T-cell (primary cell): Measurements from ENCODE around the gene STARD4. TPM values are rescaled to one million over a fixed set of nuclear protein-coding genes. Genes with fewer than 3 reads are reported as not detected.

ENCODE experiments used
- ATAC-seq, 4 experiments: fragments of 200-7000 bp in 3 of 4; fragments of 150-1000 bp in 1 of 4; cut with Tn5 transposase; replicated peaks in 1 of 4; 1 replicate in 3 of 4; 2 replicates in 1 of 4; pipeline ENCODE4 v1.10.0; 2021; ENCODE audit warnings: moderate library complexity in 3 of 4, mild to moderate bottlenecking in 2 of 4, moderate number of reproducible peaks in 1 of 4
- CTCF ChIA-PET, 2 donors: fragments of 300-600 bp; sonication (Branson Sonifier 250); formaldehyde crosslinking; loops; one replicate each; lab custom pipeline; 2022; ENCODE audit warnings: antibody characterized with exemption in 2 of 2; lab: Charles Lee
- POLR2A ChIA-PET, 2 donors: fragments of 300-600 bp; sonication (Branson Sonifier 250); formaldehyde crosslinking; loops; one replicate each; lab custom pipeline; 2022; ENCODE audit warnings: antibody characterized with exemption in 2 of 2; lab: Charles Lee
- DNase-seq, 35 experiments: peaks; one replicate each; pipeline versions ENCODE4 v3.0.0 to v3.0.0-alpha.2; 2013 to 2023
- H3K27ac ChIP-seq: one replicate; pipeline ENCODE4 v1.5.1; 2013; ENCODE audit warnings: low read length
- H3K27me3 ChIP-seq, 2 experiments: replicated peaks in 1 of 2; 1 replicate in 1 of 2; 2 replicates in 1 of 2; pipeline versions ENCODE4 v1.6.1 to v1.7.0; 2013; ENCODE audit warnings: low read length in 1 of 2, mixed read lengths in 1 of 2; ENCODE audit not compliant: control insufficient read depth in 2 of 2, insufficient read depth in 2 of 2; ENCODE audit errors: extremely low read depth in 1 of 2
- H3K36me3 ChIP-seq, 2 donors: 1 replicate in 1 of 2; 2 replicates in 1 of 2; pipeline versions ENCODE4 v1.6.1 to v1.7.0; 2013; ENCODE audit warnings: low read length in 1 of 2; ENCODE audit not compliant: control insufficient read depth in 2 of 2, insufficient read depth in 1 of 2; ENCODE audit errors: extremely low read depth in 1 of 2
- H3K4me1 ChIP-seq, 2 experiments: 1 replicate in 1 of 2; 2 replicates in 1 of 2; pipeline versions ENCODE4 v1.6.1 to v1.7.0; 2013; ENCODE audit warnings: low read length in 2 of 2, mixed read lengths in 1 of 2; ENCODE audit not compliant: insufficient read depth in 2 of 2, control insufficient read depth in 1 of 2; ENCODE audit errors: extremely low read depth in 1 of 2
- H3K4me3 ChIP-seq, 2 donors: 1 replicate in 1 of 2; 2 replicates in 1 of 2; pipeline versions ENCODE4 v1.5.1 to v1.7.0; 2013; ENCODE audit warnings: mild to moderate bottlenecking in 2 of 2, low read length in 1 of 2, moderate library complexity in 1 of 2; ENCODE audit not compliant: control insufficient read depth in 1 of 2; ENCODE audit errors: extremely low read depth in 1 of 2
- H3K9me3 ChIP-seq: 2 replicates; pipeline ENCODE4 v1.7.0; 2013
- H3K27ac Mint-ChIP-seq, 2 donors: one replicate each; pipeline ENCODE4 v1.8.0; 2020 to 2021; ENCODE audit warnings: mild to moderate bottlenecking in 2 of 2, mixed read lengths in 2 of 2
- H3K27me3 Mint-ChIP-seq, 2 donors: one replicate each; pipeline ENCODE4 v1.8.0; 2021 to 2022; ENCODE audit warnings: mixed read lengths in 2 of 2
- H3K36me3 Mint-ChIP-seq: one replicate; pipeline ENCODE4 v1.8.0; 2021; ENCODE audit warnings: mixed read lengths
- H3K4me1 Mint-ChIP-seq, 3 donors: one replicate each; pipeline ENCODE4 v1.8.0; 2020 to 2022; ENCODE audit warnings: mixed read lengths in 3 of 3, mild to moderate bottlenecking in 1 of 3
- H3K4me3 Mint-ChIP-seq, 3 donors: one replicate each; pipeline ENCODE4 v1.8.0; 2020 to 2022; ENCODE audit warnings: mild to moderate bottlenecking in 3 of 3, mixed read lengths in 3 of 3, moderate library complexity in 3 of 3
- H3K9me3 Mint-ChIP-seq, 3 donors: one replicate each; pipeline ENCODE4 v1.8.0; 2020 to 2022; ENCODE audit warnings: mixed read lengths in 3 of 3
- WGBS: methylation state at CpG from one replicate; pipeline ENCODE4 v1.1.5; 2013; ENCODE audit warnings: missing lambda C conversion rate; ENCODE audit not compliant: insufficient coverage; 5-methylcytosine and 5-hydroxymethylcytosine counted together
- total RNA-seq, 35 experiments: library from RNA in 6 of 35; stranded (reverse) in 6 of 35; fragments of 120-200 nt in 1 of 35; gene quantifications; one replicate each; pipeline versions ENCODE4 v1.2.1 to v1.2.4 and lab custom pipeline; 2013 to 2026

The STARD4 gene
- total RNA-seq, 5 donors from 2014 or later (not counting 1 experiment from before 2014, with no cell fraction given) = 10.2 to 16.5 (median 12.0) TPM

DNA sequence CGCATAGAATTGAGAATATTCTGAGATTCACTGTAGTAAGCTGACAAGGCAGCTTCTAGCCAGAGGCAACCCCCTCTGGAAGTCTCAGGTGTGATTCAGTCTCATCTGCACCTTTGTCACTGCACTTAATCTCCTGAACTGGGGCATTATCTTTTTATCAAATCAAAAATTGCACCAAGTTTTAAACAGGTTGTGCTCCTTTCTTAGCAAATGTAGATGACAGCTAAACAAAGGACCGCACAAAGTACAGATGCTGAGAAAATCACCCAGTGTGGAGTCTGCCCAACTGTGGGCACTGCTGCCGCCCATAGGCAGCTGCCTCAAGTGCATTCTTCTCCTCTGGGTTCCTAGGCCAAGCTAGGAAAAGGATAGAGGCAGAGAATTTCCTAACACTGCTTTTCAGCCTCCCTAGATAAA lies 51.1 kb downstream of the STARD4 start:
- H3K4me3 Mint-ChIP-seq = no peak overlapping the region
- Histone ChIP-seq H3K9me3 (no peaks in the 10 kb centered on the region), H3K4me1 (no peaks in the 10 kb centered on the region), H3K36me3 (peaks cover 5 to 13% of the 10 kb centered on the region in 2 donors), H3K4me3 (no peak overlapping the region), H3K27me3 (no peaks in the 10 kb centered on the region), H3K27ac (no peak overlapping the region)
- ATAC-seq (no peak), DNase-seq (no peak)
- peaks cover 64% of the 10 kb centered on the region for H3K36me3 Mint-ChIP-seq
- POLR2A ChIA-PET = no interaction called here
- 100% methylated on average over 1 of the region's 3 CpGs for WGBS
- H3K4me1 Mint-ChIP-seq = peaks cover 14 to 21% (median 19%) of the 10 kb centered on the region in 3 donors
- H3K27me3 Mint-ChIP-seq = no peaks in the 10 kb centered on the region
- no peak overlapping the region for H3K27ac Mint-ChIP-seq
- H3K9me3 Mint-ChIP-seq = peaks cover 0 to 4% (median 4%) of the 10 kb centered on the region in 3 donors
- CTCF ChIA-PET = no interaction called here

DNA sequence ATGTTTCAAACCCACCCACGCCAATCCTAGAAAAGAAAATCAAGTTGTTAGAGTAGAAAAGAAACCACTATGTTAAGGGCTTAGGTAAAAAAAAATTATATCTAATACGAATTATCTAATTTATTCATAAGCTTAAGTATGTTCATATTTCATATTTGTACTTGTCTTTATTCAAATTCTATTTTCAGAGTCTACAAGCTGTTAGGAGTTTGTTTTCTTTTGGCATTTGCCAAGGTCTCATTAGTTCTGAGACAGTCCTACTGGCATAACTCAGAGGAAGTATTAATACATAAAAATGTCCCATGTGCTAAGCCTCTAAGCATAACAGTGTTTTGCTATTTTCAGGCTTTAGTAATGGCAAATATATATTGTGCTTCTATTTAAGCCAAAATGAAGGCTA lies 57.6 kb downstream of the STARD4 start:
- Histone ChIP-seq H3K27me3 (no peaks in the 10 kb centered on the region), H3K27ac (no peak overlapping the region), H3K4me3 (no peak overlapping the region), H3K4me1 (no peaks in the 10 kb centered on the region), H3K36me3 (peaks cover 16 to 23% of the 10 kb centered on the region in 2 donors), H3K9me3 (no peaks in the 10 kb centered on the region)
- no peak for ATAC-seq
- Mint-ChIP-seq H3K36me3 (peaks cover 59% of the 10 kb centered on the region), H3K4me3 (no peak overlapping the region), H3K27ac (no peak overlapping the region), H3K4me1 (peaks cover 15 to 17% (median 17%) of the 10 kb centered on the region in 3 donors), H3K27me3 (no peaks in the 10 kb centered on the region), H3K9me3 (no peaks in the 10 kb centered on the region)
- POLR2A ChIA-PET = no interaction called here
- CTCF ChIA-PET = no interaction called here
- WGBS = no CpG with 5 or more reads among the region's 2 CpGs
- DNase-seq = no peak

DNA sequence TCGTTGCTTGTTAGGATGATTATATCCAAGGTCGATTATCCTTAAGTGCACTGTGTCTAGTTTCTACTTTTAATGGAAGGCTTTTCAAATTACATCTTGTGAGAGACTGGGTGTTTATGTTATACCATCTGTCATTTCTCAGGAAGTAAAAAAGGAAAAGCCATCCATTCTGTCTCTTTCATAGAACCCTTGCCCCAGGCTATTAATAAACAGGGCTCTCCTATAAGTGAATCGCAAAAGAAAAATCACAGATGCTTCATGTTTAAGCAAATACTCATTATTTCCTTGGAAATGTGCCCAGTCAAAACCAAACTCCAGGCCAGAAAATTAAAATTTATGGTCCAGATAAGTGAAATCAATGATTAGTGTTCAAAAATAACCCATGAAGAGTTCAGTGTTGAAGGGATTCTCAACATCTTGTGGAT lies 58.1 kb downstream of the STARD4 start:
- H3K27me3 ChIP-seq = no peaks in the 10 kb centered on the region
- H3K9me3 ChIP-seq = no peaks in the 10 kb centered on the region
- ATAC-seq (no peak), DNase-seq (no peak)
- peaks cover 12 to 29% of the 10 kb centered on the region in 2 donors for H3K36me3 ChIP-seq
- peaks cover 13 to 19% (median 17%) of the 10 kb centered on the region in 3 donors for H3K4me1 Mint-ChIP-seq
- H3K27me3 Mint-ChIP-seq = no peaks in the 10 kb centered on the region
- CTCF ChIA-PET = no interaction called here
- no peaks in the 10 kb centered on the region for H3K4me1 ChIP-seq
- peaks cover 62% of the 10 kb centered on the region for H3K36me3 Mint-ChIP-seq
- POLR2A ChIA-PET = no interaction called here
- no CpG with 5 or more reads among the region's 3 CpGs for WGBS
- H3K27ac ChIP-seq = no peak overlapping the region
- peak overlapping the region in 1 of 2 donors; percentile 1 for H3K27ac Mint-ChIP-seq
- H3K4me3 ChIP-seq = no peak overlapping the region
- no peak overlapping the region for H3K4me3 Mint-ChIP-seq
- H3K9me3 Mint-ChIP-seq = no peaks in the 10 kb centered on the region

DNA sequence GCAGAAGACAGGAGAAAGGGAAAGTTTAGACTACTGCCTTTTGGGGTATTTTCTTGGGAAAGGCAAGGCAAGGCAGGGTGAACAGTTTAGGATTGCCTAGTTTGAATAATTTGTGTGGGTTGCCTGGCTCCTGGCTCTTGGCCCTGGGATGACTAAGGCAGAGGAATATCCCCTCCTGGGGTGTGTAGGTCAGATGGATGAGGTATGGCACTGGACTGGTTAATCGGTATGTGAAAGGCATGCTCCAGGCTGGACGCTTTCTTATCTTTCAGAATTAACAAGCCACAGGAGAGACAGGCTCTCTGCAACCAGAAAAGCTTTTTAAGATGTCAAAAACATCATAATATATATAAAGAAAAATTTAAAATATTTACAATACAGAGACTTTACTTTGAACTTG lies 58.6 kb downstream of the STARD4 start:
- H3K36me3 ChIP-seq = peaks cover 12 to 32% of the 10 kb centered on the region in 2 donors
- no peaks in the 10 kb centered on the region for H3K27me3 ChIP-seq
- Mint-ChIP-seq H3K27ac (peak overlapping the region in 1 of 2 donors; percentile 29), H3K27me3 (no peaks in the 10 kb centered on the region), H3K4me1 (peaks cover 8 to 19% (median 17%) of the 10 kb centered on the region in 3 donors), H3K9me3 (no peaks in the 10 kb centered on the region), H3K36me3 (peaks cover 57% of the 10 kb centered on the region), H3K4me3 (no peak overlapping the region)
- WGBS = no CpG with 5 or more reads among the region's 2 CpGs
- CTCF ChIA-PET = no interaction called here
- no peak for ATAC-seq
- no peaks in the 10 kb centered on the region for H3K4me1 ChIP-seq
- H3K4me3 ChIP-seq = no peak overlapping the region
- H3K27ac ChIP-seq = no peak overlapping the region
- no peaks in the 10 kb centered on the region for H3K9me3 ChIP-seq
- POLR2A ChIA-PET = interaction anchor here in 1 of 2 donors (0.6 kb wide), 1 partner anchor 1525 kb away, joined by 3 read pairs; no protein-coding TSS in a partner anchor
- no peak for DNase-seq

DNA sequence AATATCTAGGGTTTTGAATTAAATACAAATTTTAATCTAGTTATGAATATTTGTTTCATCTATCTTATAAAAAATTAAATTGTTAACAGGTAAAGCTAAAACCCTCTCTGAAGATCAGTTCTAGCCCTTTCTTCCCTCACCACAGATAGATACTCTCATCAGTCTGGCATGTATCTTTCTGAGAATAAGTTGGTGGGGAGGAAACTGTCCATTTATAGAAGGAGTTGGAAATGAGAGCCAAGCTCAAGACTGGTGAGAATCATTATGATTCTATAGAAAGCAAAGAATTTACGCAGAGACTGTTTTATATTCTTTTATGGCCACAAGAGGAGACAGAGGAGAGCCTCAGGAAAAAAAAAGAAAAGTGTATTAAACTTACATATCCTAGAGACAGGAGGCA lies 59.0 kb downstream of the STARD4 start:
- H3K4me1 Mint-ChIP-seq = peaks cover 6 to 19% (median 17%) of the 10 kb centered on the region in 3 donors
- Histone ChIP-seq H3K4me1 (no peaks in the 10 kb centered on the region), H3K9me3 (no peaks in the 10 kb centered on the region), H3K36me3 (peaks cover 12 to 32% of the 10 kb centered on the region in 2 donors), H3K4me3 (no peak overlapping the region), H3K27ac (no peak overlapping the region), H3K27me3 (no peaks in the 10 kb centered on the region)
- H3K4me3 Mint-ChIP-seq = no peak overlapping the region
- DNase-seq = no peak
- CTCF ChIA-PET = interaction anchor here in 1 of 2 donors (0.6 kb wide), 1 partner anchor 1417 kb away, joined by 3 read pairs; no protein-coding TSS in a partner anchor
- H3K36me3 Mint-ChIP-seq = peaks cover 55% of the 10 kb centered on the region
- POLR2A ChIA-PET = interaction anchor here in 1 of 2 donors (0.6 kb wide), 1 partner anchor 1525 kb away, joined by 3 read pairs; no protein-coding TSS in a partner anchor
- no peak for ATAC-seq
- 100% methylated on average over 1 of the region's 1 CpG for WGBS
- H3K27me3 Mint-ChIP-seq = no peaks in the 10 kb centered on the region
- no peaks in the 10 kb centered on the region for H3K9me3 Mint-ChIP-seq
- H3K27ac Mint-ChIP-seq = peak overlapping the region; percentile 3 to 29

DNA sequence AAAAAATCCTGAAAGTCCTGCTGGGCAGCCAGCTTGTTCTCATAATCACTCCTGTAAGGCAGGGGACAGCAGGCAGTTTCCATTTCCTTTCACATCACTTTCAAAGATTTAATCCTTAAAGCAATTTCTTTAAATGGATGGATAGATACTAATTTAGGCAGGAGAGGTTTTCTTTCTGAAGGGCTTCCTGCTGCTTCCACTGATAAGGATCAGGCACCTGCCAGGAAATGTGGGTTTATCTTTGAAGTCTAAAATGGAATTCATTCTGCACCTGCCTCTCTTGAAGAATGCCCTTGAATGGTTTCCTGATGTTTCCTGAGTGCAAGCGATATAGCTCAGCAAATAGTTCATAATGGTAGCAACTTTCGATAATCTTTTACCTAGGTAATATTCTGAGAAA lies 64.5 kb downstream of the STARD4 start:
- Histone ChIP-seq H3K4me1 (peaks cover 0 to 6% of the 10 kb centered on the region in 2 experiments), H3K36me3 (peaks cover 6 to 37% of the 10 kb centered on the region in 2 donors), H3K27me3 (no peaks in the 10 kb centered on the region), H3K4me3 (no peak overlapping the region), H3K27ac (no peak overlapping the region), H3K9me3 (no peaks in the 10 kb centered on the region)
- DNase-seq = no peak
- Mint-ChIP-seq H3K4me1 (peaks cover 34 to 39% (median 35%) of the 10 kb centered on the region in 3 donors), H3K4me3 (no peak overlapping the region), H3K36me3 (peaks cover 54% of the 10 kb centered on the region), H3K27ac (peak overlapping the region in 1 of 2 donors; percentile 43), H3K9me3 (no peaks in the 10 kb centered on the region), H3K27me3 (no peaks in the 10 kb centered on the region)
- ChIA-PET CTCF (no interaction called here), POLR2A (no interaction called here)
- no peak for ATAC-seq
- no CpG with 5 or more reads among the region's 2 CpGs for WGBS
